GM21825 (cell line): ENCODE measurements around the gene TCF12.
"Not testable (repeated sequence)": the region's sequence is repeated elsewhere in the genome, so short reads cannot be mapped to it uniquely, and the experiment has no call there.

Experiments used
- ATAC-seq: cut with Tn5 transposase; IDR thresholded peaks from one replicate; pipeline ENCODE4 v1.9.1; 2021; ENCODE audit warnings: mild to moderate bottlenecking, moderate library complexity; ENCODE audit not compliant: unreplicated experiment

Gene TCF12

GRCh38 chr15:56973463-56973862 lies 55.0 kb downstream of the TCF12 start:
- no peak for ATAC-seq

DNA sequence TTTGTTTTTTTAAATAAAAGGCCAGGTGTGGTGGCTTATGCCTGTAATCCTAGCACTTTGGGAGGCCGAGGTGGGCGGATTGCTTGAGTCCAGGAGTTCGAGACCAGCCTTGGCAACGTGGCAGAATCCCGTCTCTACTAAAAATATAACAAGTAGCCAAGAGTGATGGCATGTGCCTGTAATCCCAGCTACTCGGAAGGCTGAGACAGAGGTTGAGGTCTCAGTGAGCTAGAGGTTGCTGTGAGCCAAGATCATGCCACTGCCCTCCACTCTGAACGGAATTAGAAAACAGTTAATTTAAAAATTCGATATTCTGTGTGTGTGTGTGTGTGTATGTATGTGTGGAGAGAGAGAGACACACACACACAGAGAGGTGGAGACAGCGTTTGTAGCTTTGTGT lies 58.8 kb downstream of the TCF12 start:
- no peak for ATAC-seq

DNA sequence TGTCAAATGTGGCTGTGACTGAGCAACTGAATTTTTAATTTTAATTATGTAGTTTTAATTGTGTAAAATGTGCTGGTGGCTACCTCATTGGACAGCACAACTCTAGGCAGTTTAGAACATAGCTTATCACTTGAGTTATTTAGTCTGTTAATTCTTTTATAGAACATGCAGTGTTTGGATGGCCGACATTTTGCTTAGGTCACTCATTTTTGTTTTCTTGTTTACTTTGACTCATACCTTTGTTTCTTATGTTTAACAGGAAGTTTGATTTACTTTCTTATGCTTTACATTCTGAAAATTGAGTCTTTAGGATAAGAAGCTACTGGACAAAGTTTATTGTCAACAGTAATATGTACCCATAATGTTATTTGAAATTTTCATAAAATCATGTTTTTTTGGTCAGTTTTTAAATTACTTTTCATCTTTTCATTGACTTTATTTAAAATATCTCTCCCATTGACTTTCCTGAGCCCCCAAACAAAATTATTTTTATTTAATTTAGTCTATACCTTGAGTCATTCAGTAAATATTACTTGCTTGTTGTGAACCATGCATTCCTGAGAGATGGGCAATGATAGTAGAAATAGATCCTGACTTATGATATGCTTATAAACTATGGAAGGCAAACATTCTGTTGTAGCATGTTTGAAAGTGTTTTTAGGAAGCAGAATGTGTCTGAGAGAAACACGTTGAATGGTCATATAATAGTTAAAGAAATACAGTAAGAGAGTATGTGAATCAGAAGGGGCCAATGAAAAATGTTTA lies 60.6 kb downstream of the TCF12 start:
- ATAC-seq, result no peak

DNA sequence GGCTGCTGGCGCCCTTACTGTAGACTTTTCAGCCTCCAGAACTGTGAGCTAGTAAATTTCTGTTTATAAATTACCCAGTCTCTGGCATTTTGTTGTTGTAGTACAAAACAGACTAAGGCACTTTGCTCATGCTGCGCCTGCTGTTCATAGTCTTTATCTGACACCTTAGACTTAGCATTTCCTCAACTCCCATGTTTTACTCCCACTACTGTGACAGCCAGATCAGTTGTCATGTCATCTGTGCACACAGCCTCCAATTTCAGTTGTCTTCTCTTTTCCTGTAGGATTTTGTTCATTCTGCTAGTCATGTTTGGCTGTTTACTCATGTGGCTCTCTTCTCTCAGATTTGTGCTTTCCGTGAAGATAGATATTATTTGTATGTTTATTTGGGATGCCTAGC lies 62.0 kb downstream of the TCF12 start:
- no peak for ATAC-seq

GRCh38 chr15:56981160-56981559 lies 62.7 kb downstream of the TCF12 start:
- ATAC-seq, result no peak

DNA sequence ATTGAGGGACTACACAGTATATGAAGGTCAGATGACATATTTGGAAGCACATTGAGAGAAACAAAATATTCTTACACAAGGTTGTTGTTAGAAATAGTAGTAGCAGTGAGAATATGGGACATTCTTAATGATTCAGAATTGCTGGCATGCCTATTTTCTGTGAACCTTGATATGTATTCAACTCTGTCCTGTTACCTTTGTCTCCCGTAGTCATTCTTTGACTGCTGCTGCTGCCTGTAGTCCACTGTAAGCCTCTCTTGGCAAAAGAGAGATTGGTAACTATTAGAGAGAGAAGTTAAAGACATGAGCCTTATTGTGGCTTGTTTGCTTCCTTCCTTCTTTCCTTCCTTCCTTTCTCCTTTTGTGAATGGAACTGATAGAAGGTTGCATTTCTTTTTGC lies 64.5 kb downstream of the TCF12 start:
- no peak for ATAC-seq

- ATAC-seq, result no peak
Observed at GRCh38 chr15:56984681-56985481, 66.4 kb downstream of the TCF12 start.

DNA sequence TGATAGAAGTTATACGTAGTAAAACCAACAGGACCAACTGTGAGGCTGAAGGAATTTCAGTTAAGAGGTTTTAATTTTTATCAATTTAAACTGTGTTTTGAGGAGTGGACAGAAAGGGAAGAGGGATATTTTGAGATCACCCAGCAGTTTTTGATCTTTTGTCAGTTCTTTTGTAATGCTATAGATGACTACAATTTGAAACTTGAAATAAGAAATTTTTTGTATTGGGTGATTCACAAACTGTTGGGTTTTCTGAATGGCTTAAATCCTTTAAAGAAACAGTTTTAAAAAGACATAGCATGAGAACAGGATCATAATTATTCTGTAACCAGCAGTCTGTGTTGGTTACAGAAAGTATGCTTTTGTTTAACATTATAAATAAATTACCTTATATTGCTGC lies 67.4 kb downstream of the TCF12 start:
- ATAC-seq, result no peak

GRCh38 chr15:56987286-56987685 lies 68.8 kb downstream of the TCF12 start:
- no peak for ATAC-seq

DNA sequence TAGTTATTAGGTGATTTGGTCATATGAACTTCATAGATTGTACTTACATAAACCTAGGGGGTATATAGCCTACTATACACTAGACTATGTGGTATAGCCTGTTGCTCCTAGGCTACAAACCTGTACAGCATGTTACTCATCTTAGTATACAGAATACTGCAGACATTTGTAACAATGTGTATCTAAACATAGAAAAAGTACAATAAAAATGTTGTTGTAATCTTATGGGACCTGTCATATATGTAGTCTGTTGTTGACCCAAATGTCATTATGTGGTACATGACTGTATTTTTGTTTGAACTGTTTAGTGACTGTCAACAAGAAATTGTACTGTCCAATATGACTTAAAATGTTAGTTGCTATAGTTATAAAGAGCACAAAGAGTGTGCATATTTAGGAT lies 69.8 kb downstream of the TCF12 start:
- no peak for ATAC-seq

DNA sequence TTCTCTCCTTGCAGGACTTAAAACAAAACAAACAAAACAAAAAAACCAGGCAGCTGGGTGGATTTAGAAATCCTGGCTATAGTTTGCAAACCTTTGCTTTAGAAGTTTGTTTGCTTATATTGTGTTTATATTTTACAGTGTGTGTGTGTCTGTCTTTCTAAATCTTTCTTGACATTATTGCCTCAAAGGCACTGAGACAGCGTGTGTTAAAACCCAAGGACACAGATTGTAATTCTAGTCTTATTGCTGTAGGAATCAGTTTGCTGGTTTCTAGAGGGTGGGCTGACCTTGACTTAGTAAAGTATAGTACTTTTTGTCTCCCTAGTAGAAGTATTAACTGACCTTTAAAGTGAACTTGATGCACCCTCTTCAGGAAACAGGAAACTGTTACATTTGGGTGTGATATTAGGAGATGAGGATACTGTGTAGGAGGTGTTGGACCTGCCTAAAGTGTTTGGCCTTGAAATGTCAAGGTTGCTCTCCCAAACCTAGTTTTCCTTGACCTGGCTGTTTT lies 71.0 kb downstream of the TCF12 start:
- no peak for ATAC-seq

- no peak for ATAC-seq
Observed at GRCh38 chr15:56991017-56991416, 72.6 kb downstream of the TCF12 start.

DNA sequence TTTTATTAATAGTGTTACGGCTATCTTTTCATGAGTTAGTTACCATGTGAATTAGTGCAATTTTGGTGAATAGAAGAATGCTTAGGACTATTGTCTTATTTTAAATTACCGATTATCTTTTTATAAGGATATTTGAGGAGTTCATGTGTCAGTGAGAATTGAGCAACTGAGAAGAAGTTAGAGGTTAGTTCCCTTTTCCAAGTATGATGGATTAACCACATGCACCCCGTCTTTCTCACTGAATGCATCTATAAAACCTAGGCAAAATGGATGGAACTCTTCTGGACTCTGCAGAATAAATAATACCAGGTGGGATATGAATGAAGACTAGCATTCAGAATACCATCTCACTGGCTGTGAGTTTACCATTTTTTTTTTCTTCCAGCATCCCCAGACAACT lies 74.3 kb downstream of the TCF12 start:
- no peak for ATAC-seq

GRCh38 chr15:56994280-56994679 lies 75.8 kb downstream of the TCF12 start:
- ATAC-seq, result no peak

DNA sequence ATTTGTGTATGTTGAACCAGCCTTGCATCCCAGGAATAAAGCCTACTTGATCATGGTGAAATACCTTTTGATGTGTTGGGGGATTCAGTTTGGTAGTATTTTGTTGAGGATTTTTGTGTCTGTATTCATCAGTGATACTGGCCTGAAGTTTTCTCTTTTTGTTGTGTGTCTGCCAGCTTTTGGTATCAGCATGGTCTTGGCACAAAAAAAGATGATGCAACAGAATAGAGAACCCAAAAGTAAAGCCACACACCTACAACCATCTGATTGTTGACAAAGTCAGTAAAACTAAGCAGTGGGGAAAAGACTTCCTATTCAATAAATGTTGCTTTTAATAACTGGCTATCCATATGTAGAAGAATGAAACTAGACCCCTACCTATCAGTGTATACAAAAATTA lies 77.6 kb downstream of the TCF12 start:
- ATAC-seq, result no peak

- ATAC-seq, result no peak
Observed at GRCh38 chr15:56996746-56997470, 78.5 kb downstream of the TCF12 start.

- ATAC-seq, result no peak
Observed at GRCh38 chr15:57003418-57003817, 85.0 kb downstream of the TCF12 start.

GRCh38 chr15:57005244-57005643 lies 86.8 kb downstream of the TCF12 start:
- no peak for ATAC-seq

- not testable (repeated sequence) for ATAC-seq
Observed at GRCh38 chr15:57007797-57008196, 89.4 kb downstream of the TCF12 start.

GRCh38 chr15:57010724-57011123 lies 92.3 kb downstream of the TCF12 start:
- ATAC-seq, result no peak

- ATAC-seq, result no peak
Observed at GRCh38 chr15:57012556-57012955, 94.1 kb downstream of the TCF12 start.
